HEK293T (cell line): ENCODE results near the gene NEGR1.

Source experiments
- ARNT ChIP-seq: fragments of 450-650 bp; IDR thresholded peaks from 2 replicates; pipeline ENCODE4 v1.6.1; 2017; ENCODE audit warnings: mild to moderate bottlenecking
- BHLHE40 ChIP-seq: fragments of 450-650 bp; IDR thresholded peaks from 2 replicates; pipeline ENCODE4 v1.6.1; 2016; ENCODE audit warnings: mild to moderate bottlenecking, moderate library complexity, borderline replicate concordance
- FOXK2 ChIP-seq: fragments of 450-650 bp; IDR thresholded peaks from 2 replicates; pipeline ENCODE4 v1.6.1; 2016; ENCODE audit warnings: mild to moderate bottlenecking
- FOXM1 ChIP-seq: fragments of 450-650 bp; IDR thresholded peaks from 2 replicates; pipeline ENCODE4 v1.6.1; 2017; ENCODE audit warnings: mild to moderate bottlenecking, borderline replicate concordance
- SUZ12 ChIP-seq: fragments of 450-650 bp; IDR thresholded peaks from 2 replicates; pipeline ENCODE4 v1.6.1; 2016; ENCODE audit warnings: mild to moderate bottlenecking
- TARDBP ChIP-seq: fragments of 450-650 bp; IDR thresholded peaks from 2 replicates; pipeline ENCODE4 v1.6.1; 2016
- TF ChIP-seq, protein P1 (sequence below): fragments of 450-650 bp; IDR thresholded peaks from 2 replicates; pipeline ENCODE4 v1.6.1; 2016

DNA sequence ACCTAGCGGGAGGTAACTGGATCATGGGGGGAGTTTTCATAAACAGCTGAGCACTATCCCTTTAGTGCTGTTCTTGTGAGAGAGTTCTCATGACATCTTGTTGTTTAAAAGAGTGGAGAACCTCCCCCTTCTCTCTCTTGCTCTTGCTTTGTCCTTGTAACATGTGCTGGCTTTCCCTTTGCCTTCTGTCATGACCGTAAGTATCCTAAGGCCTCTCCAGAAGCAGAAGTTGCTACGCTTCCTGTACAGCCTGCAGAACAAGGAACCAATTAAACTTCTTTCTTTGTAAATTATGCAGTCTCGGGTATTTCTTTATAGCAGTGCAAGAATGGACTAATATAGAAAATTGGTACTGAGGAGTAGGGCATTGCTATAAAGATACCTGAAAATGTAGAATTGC lies 515.6 kb downstream of the NEGR1 start:
- no peak for TF ChIP-seq SUZ12
- no peak for TF ChIP-seq BHLHE40
- TF ChIP-seq, protein P1, sequence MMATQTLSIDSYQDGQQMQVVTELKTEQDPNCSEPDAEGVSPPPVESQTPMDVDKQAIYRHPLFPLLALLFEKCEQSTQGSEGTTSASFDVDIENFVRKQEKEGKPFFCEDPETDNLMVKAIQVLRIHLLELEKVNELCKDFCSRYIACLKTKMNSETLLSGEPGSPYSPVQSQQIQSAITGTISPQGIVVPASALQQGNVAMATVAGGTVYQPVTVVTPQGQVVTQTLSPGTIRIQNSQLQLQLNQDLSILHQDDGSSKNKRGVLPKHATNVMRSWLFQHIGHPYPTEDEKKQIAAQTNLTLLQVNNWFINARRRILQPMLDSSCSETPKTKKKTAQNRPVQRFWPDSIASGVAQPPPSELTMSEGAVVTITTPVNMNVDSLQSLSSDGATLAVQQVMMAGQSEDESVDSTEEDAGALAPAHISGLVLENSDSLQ: no peak
- TF ChIP-seq FOXK2: no peak
- TF ChIP-seq FOXM1: no peak
- TF ChIP-seq TARDBP: no peak
- no peak for TF ChIP-seq ARNT
